GM12878 (cell line): ENCODE data around the gene UNC13D. TPM values are rescaled to one million over a fixed set of nuclear protein-coding genes. Genes with fewer than 3 reads are reported as not detected.

Source experiments
- BACH1 ChIP-seq: fragments of 450-650 bp; IDR thresholded peaks from 2 replicates; pipeline ENCODE4 v1.6.1; 2017; ENCODE audit warnings: mild to moderate bottlenecking, borderline replicate concordance
- CBX5 ChIP-seq: sonication (generic); IDR thresholded peaks from 2 replicates; pipeline ENCODE4 v1.6.1; 2016; ENCODE audit warnings: low read depth, moderate library complexity, mild to moderate bottlenecking, inconsistent platforms
- CEBPB ChIP-seq, 2 experiments: fragments of 150-350 bp in 1 of 2; IDR thresholded peaks; 2 replicates each; pipeline ENCODE4 v1.6.1; 2012 to 2014; ENCODE audit warnings: low read depth in 2 of 2, low read length in 2 of 2, borderline replicate concordance in 1 of 2, inconsistent platforms in 1 of 2
- EED ChIP-seq: sonication (generic); IDR thresholded peaks from 2 replicates; pipeline ENCODE4 v1.6.1; 2016; ENCODE audit warnings: antibody characterized with exemption, low read depth
- EZH2 ChIP-seq: IDR thresholded peaks from 2 replicates; pipeline ENCODE4 v1.6.1; 2012; ENCODE audit warnings: low read depth, mild to moderate bottlenecking, control low read depth, inconsistent platforms, low read length, borderline replicate concordance; ENCODE audit not compliant: control insufficient read depth
- FOXK2 ChIP-seq: fragments of 450-650 bp; IDR thresholded peaks from 2 replicates; pipeline ENCODE4 v1.6.1; 2017; ENCODE audit warnings: mild to moderate bottlenecking, moderate library complexity
- KDM1A ChIP-seq: fragments of 200-600 bp; sonication (generic); IDR thresholded peaks from 2 replicates; pipeline ENCODE4 v1.6.1; 2016; ENCODE audit warnings: borderline replicate concordance
- MYB ChIP-seq: fragments of 150-350 bp; IDR thresholded peaks from 2 replicates; pipeline ENCODE4 v1.6.1; 2014; ENCODE audit warnings: mild to moderate bottlenecking, low read depth, low read length, borderline replicate concordance
- POU2F2 ChIP-seq: IDR thresholded peaks from 3 replicates; pipeline ENCODE4 v1.6.1; 2011; ENCODE audit warnings: low read depth, mild to moderate bottlenecking, low read length, borderline replicate concordance
- SMC3 ChIP-seq: IDR thresholded peaks from 2 replicates; pipeline ENCODE4 v1.6.1; 2011; ENCODE audit warnings: low read length, improper control_type of control experiment, borderline replicate concordance
- SPI1 ChIP-seq: IDR thresholded peaks from 2 replicates; pipeline ENCODE4 v1.6.1; 2011; ENCODE audit warnings: low read depth, mild to moderate bottlenecking, low read length, moderate library complexity, borderline replicate concordance; ENCODE audit not compliant: insufficient read depth
- SUPT20H ChIP-seq: IDR thresholded peaks from 2 replicates; pipeline ENCODE4 v1.6.1; 2011; ENCODE audit warnings: low read depth, mild to moderate bottlenecking, low read length, moderate library complexity, borderline replicate concordance; ENCODE audit not compliant: control insufficient read depth
- TCF3 ChIP-seq: IDR thresholded peaks from 2 replicates; pipeline ENCODE4 v1.6.1; 2012; ENCODE audit warnings: low read depth, mild to moderate bottlenecking, low read length, borderline replicate concordance; ENCODE audit not compliant: insufficient read depth
- YBX1 ChIP-seq: fragments of 450-650 bp; IDR thresholded peaks from 2 replicates; pipeline ENCODE4 v1.6.1; 2016; ENCODE audit warnings: antibody characterized with exemption
- ZNF622 ChIP-seq: fragments of 450-650 bp; IDR thresholded peaks from 2 replicates; pipeline ENCODE4 v1.6.1; 2017; ENCODE audit warnings: mild to moderate bottlenecking, inconsistent platforms
- polyA plus RNA-seq, 11 experiments: library from polyadenylated mRNA; depleted of rRNA in 4 of 11; unstranded in 6 of 11; stranded (reverse) in 5 of 11; fragments of >200 nt; fragmentation: Nextera tagmentation in 4 of 11; fragmentation: Illumina TruSeq in 1 of 11; extraction: Ambion mirVana in 4 of 11; extraction: Trizol in 1 of 11; gene quantifications; 1 replicate in 1 of 11; 2 replicates in 10 of 11; pipeline versions ENCODE4 v1.2.1 to v1.2.3, GENCODE V29; 2011 to 2016; ENCODE audit warnings: inconsistent platforms in 2 of 11, missing spikeins in 2 of 11, low read depth in 1 of 11
- total RNA-seq, 4 experiments: library from RNA; depleted of rRNA in 3 of 4; stranded (reverse); fragments of >200 nt in 3 of 4; fragmentation: Illumina TruSeq in 1 of 4; extraction: Trizol in 1 of 4; gene quantifications; 2 replicates each; pipeline versions ENCODE4 v1.2.1 to v1.2.3, GENCODE V29; 2013 to 2021
- TF ChIP-seq, protein P1 (sequence below): fragments of 450-650 bp; IDR thresholded peaks from 2 replicates; pipeline ENCODE4 v1.6.1; 2016; ENCODE audit warnings: mild to moderate bottlenecking
- TF ChIP-seq, protein P2 (sequence below): fragments of 450-650 bp; formaldehyde crosslinking; IDR thresholded peaks from 2 replicates; pipeline ENCODE4 v1.5.0; 2022; ENCODE audit warnings: mild to moderate bottlenecking, missing genetic modification characterization
- TF ChIP-seq, protein P3 (sequence below): fragments of 450-650 bp; formaldehyde crosslinking; IDR thresholded peaks from 2 replicates; pipeline ENCODE4 v1.4.0; 2020; ENCODE audit warnings: mild to moderate bottlenecking, moderate library complexity
- TF ChIP-seq, protein P4 (sequence below): fragments of 150-350 bp; IDR thresholded peaks from 2 replicates; pipeline ENCODE4 v1.6.1; 2014; ENCODE audit warnings: mild to moderate bottlenecking, low read depth, low read length

UNC13D gene
- total and polyA plus RNA-seq, 10 of the 15 experiments (the other 5 are each of a cell fraction or from before 2014, with no cell fraction given), result 0.32 to 63.9 (median 25.2) TPM

DNA sequence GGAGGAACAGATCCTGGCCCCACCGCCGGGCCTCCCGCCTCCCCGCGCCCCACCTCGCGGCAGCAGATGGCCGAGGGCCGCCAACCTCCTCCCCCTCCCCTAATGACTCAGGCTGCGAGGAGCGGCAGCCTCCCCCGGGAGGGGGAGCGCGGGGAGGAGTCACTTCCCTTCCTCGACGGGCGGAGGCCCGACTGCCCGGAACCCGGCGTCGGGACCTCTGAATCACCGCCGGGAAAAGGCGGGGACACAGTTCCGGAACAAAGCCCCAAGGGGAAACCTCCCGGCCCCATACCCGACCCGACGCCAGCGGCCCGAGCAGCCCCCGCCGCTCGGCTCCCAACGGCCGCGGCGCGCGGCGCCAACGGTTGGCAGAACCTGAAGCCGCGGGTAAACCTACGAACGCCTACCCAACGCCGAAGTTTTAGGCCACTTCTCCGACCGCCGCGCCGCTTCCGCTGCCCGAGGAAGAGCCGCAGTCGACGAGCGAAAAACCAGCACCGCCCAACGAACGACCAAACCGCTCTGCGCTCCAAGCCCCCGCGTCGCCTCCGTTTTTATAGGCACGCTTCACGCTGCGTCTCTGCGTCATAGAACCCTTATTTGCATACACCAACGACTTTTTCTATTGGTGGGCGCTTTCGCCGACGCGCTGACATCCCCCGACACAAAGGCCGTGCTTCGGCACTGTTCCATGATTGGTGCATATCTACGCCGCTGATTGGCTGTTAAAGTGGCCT, 64.8 kb downstream of the UNC13D start (continued):
- TF ChIP-seq SMC3, result 0 out of 2 replicates have a peak, but pooled peaks have one; percentile 12
- no peak for TF ChIP-seq MYB
- TF ChIP-seq CBX5, result peak; percentile 28; the same call in 1 of the 2 replicates
- TF ChIP-seq EZH2, result no peak
- TF ChIP-seq YBX1, result no peak
- TF ChIP-seq SPI1, result peak; percentile 25; the same call in 1 of the 2 replicates
- TF ChIP-seq TCF3, result peak; percentile 97
- TF ChIP-seq POU2F2, result peak; percentile 100
- TF ChIP-seq, protein P1, sequence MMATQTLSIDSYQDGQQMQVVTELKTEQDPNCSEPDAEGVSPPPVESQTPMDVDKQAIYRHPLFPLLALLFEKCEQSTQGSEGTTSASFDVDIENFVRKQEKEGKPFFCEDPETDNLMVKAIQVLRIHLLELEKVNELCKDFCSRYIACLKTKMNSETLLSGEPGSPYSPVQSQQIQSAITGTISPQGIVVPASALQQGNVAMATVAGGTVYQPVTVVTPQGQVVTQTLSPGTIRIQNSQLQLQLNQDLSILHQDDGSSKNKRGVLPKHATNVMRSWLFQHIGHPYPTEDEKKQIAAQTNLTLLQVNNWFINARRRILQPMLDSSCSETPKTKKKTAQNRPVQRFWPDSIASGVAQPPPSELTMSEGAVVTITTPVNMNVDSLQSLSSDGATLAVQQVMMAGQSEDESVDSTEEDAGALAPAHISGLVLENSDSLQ, result peak; percentile 86
- TF ChIP-seq, protein P2, sequence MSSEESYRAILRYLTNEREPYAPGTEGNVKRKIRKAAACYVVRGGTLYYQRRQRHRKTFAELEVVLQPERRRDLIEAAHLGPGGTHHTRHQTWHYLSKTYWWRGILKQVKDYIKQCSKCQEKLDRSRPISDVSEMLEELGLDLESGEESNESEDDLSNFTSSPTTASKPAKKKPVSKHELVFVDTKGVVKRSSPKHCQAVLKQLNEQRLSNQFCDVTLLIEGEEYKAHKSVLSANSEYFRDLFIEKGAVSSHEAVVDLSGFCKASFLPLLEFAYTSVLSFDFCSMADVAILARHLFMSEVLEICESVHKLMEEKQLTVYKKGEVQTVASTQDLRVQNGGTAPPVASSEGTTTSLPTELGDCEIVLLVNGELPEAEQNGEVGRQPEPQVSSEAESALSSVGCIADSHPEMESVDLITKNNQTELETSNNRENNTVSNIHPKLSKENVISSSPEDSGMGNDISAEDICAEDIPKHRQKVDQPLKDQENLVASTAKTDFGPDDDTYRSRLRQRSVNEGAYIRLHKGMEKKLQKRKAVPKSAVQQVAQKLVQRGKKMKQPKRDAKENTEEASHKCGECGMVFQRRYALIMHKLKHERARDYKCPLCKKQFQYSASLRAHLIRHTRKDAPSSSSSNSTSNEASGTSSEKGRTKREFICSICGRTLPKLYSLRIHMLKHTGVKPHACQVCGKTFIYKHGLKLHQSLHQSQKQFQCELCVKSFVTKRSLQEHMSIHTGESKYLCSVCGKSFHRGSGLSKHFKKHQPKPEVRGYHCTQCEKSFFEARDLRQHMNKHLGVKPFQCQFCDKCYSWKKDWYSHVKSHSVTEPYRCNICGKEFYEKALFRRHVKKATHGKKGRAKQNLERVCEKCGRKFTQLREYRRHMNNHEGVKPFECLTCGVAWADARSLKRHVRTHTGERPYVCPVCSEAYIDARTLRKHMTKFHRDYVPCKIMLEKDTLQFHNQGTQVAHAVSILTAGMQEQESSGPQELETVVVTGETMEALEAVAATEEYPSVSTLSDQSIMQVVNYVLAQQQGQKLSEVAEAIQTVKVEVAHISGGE (CRISPR knock-in tag), result 0 out of 2 replicates have a peak, but pooled peaks have one; percentile 39
- TF ChIP-seq, protein P3, sequence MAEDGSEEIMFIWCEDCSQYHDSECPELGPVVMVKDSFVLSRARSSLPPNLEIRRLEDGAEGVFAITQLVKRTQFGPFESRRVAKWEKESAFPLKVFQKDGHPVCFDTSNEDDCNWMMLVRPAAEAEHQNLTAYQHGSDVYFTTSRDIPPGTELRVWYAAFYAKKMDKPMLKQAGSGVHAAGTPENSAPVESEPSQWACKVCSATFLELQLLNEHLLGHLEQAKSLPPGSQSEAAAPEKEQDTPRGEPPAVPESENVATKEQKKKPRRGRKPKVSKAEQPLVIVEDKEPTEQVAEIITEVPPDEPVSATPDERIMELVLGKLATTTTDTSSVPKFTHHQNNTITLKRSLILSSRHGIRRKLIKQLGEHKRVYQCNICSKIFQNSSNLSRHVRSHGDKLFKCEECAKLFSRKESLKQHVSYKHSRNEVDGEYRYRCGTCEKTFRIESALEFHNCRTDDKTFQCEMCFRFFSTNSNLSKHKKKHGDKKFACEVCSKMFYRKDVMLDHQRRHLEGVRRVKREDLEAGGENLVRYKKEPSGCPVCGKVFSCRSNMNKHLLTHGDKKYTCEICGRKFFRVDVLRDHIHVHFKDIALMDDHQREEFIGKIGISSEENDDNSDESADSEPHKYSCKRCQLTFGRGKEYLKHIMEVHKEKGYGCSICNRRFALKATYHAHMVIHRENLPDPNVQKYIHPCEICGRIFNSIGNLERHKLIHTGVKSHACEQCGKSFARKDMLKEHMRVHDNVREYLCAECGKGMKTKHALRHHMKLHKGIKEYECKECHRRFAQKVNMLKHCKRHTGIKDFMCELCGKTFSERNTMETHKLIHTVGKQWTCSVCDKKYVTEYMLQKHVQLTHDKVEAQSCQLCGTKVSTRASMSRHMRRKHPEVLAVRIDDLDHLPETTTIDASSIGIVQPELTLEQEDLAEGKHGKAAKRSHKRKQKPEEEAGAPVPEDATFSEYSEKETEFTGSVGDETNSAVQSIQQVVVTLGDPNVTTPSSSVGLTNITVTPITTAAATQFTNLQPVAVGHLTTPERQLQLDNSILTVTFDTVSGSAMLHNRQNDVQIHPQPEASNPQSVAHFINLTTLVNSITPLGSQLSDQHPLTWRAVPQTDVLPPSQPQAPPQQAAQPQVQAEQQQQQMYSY (CRISPR knock-in tag), result peak; percentile 74
- TF ChIP-seq CEBPB (IDR thresholded peaks at IDR 0.05; ENCODE audit: borderline replicate concordance in 1 of 2, low read depth in 2 of 2, low read length in 2 of 2), result no peak
- TF ChIP-seq KDM1A, result no peak
- TF ChIP-seq, protein P4, sequence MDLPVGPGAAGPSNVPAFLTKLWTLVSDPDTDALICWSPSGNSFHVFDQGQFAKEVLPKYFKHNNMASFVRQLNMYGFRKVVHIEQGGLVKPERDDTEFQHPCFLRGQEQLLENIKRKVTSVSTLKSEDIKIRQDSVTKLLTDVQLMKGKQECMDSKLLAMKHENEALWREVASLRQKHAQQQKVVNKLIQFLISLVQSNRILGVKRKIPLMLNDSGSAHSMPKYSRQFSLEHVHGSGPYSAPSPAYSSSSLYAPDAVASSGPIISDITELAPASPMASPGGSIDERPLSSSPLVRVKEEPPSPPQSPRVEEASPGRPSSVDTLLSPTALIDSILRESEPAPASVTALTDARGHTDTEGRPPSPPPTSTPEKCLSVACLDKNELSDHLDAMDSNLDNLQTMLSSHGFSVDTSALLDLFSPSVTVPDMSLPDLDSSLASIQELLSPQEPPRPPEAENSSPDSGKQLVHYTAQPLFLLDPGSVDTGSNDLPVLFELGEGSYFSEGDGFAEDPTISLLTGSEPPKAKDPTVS, result peak; percentile 43; the same call in 1 of the 2 replicates
- no peak for TF ChIP-seq ZNF622
- peak; percentile 97 for TF ChIP-seq BACH1
- TF ChIP-seq EED, result 0 out of 2 replicates have a peak, but pooled peaks have one; percentile 21
- no peak for TF ChIP-seq SUPT20H
- 0 out of 2 replicates have a peak, but pooled peaks have one; percentile 21 for TF ChIP-seq FOXK2
